GM19463 (cell line): ENCODE measurements around the gene IFT122.
"Not testable (repeated sequence)": the region's sequence is repeated elsewhere in the genome, so short reads cannot be mapped to it uniquely, and the experiment has no call there.

Experiments
- ATAC-seq: cut with Tn5 transposase; IDR thresholded peaks from one replicate; pipeline ENCODE4 v1.9.1; 2021; ENCODE audit warnings: mild to moderate bottlenecking, moderate library complexity; ENCODE audit not compliant: unreplicated experiment

Gene IFT122

GRCh38 chr3:129515821-129516432 is 75.9 kb downstream of the IFT122 start:
- not testable (repeated sequence) for ATAC-seq

GRCh38 chr3:129517516-129517915 is 77.5 kb downstream of the IFT122 start:
- no peak for ATAC-seq

- ATAC-seq = no peak
Observed at GRCh38 chr3:129518038-129518561, 78.1 kb downstream of the IFT122 start.

- no peak for ATAC-seq
Observed at GRCh38 chr3:129518581-129518980, 78.6 kb downstream of the IFT122 start.

GRCh38 chr3:129519449-129519848 is 79.4 kb downstream of the IFT122 start:
- ATAC-seq = no peak

DNA sequence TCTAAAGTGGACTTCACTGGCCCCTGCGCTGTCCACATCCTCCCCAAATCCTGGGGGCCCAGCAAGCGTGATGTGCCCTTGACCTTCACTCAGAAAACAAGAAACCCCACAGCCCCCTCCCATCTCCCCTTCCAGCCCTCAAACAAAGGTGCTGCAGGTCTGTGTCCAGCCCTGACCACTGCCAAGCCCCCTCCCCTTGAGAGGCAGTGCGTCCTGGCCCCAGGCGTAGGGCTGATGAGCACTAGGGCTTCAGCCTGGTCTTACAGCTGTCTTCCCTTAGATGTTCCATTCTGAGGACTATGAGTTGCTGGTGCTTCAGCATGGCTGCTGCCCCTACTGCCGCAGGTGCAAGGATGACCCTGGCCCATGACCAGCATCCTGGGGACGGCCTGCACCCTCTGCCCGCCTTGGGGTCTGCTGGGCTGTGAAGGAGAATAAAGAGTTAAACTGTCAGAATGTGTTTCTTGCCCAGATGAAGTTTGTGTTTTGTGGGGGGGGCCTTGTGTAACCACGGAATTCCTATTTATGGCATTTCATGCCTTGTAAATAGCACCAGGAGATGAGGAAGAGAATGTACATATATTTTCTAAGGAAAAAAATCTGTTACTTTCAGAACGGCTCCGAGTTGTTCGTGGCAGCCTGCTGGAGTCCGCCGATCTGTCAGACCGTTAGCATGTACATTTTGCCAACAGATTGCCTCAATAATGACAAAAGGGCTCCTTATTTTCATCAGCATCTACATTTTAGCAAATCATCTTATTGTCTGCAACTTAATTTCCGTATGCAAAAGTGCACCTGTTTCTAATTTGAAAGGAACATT is 80.1 kb downstream of the IFT122 start:
- ATAC-seq = no peak

- ATAC-seq = no peak
Observed at GRCh38 chr3:129520960-129521359, 80.9 kb downstream of the IFT122 start.

DNA sequence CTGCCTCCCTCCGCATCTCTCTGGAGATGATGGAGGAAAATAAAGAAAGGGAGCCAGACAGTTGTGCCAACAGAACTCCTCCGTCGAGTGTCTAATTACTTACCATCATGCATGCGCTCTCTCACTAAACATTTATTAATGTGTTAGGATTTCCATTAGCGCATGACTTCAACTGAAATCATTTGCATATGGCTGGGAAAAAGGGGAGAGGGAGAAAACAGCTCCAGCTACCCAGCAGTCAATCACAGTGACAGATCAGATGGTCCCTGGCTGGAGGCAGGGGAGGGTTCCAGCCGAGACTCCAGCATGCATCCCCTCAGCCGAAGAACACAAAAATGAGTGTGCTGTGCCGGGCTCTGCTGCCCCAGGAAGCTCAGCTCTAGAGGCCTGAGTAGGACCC is 81.6 kb downstream of the IFT122 start:
- no peak for ATAC-seq

DNA sequence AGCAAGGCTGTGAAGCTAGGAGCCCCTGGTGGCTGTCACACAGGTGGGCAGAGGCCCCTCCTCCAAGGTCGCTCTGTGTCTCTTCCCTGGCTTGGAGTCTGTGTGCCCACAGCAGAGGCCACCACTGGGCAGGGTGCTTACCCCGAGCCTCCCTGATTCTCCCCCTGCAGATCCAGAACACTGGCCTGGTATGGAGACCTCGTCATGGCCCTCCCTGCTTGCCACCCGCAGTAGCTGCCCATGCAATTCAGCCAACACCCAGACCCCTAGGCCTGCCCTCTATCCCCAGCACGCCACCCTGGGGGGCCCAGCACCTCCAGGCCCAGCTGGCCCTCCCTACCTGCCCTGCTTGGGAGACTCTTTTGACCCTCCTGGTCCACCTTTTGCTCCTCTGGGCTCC is 82.9 kb downstream of the IFT122 start:
- no peak for ATAC-seq

GRCh38 chr3:129524081-129524480 is 84.1 kb downstream of the IFT122 start:
- ATAC-seq = no peak

- ATAC-seq = no peak
Observed at GRCh38 chr3:129525341-129525968, 85.4 kb downstream of the IFT122 start.

- ATAC-seq = peak; percentile 95
Observed at GRCh38 chr3:129526121-129526900, 86.3 kb downstream of the IFT122 start.

DNA sequence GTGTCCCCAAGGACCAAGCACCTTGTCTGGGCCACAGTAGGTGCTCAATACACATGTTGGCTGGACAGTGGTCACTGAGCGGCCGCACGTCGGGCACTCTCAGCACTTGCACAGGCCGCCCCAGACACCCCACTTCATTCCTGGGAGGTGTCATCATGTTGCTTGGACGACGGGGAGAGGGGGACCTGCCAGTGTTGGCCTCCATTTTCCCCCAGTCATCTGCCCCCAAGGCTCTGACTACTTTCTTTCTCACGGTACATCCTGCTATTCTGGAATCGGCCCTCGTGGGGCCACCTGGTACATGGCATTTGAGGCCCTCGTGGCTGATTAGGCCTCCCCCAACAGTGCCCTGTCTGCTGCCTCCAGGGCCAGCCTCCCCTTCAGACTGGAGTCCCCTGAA is 87.2 kb downstream of the IFT122 start:
- ATAC-seq = no peak

- no peak for ATAC-seq
Observed at GRCh38 chr3:129528589-129529100, 88.6 kb downstream of the IFT122 start, which contains the start of gene RHO. Gene RHO (plus strand): TSS chr3:129528639. CDS start chr3:129528734, 95 bp downstream.

- no peak for ATAC-seq
Observed at GRCh38 chr3:129529436-129530210, 89.6 kb downstream of the IFT122 start.

DNA sequence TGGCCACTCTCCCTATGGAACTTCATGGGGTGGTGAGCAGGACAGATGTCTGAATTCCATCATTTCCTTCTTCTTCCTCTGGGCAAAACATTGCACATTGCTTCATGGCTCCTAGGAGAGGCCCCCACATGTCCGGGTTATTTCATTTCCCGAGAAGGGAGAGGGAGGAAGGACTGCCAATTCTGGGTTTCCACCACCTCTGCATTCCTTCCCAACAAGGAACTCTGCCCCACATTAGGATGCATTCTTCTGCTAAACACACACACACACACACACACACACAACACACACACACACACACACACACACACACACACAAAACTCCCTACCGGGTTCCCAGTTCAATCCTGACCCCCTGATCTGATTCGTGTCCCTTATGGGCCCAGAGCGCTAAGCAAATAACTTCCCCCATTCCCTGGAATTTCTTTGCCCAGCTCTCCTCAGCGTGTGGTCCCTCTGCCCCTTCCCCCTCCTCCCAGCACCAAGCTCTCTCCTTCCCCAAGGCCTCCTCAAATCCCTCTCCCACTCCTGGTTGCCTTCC is 90.3 kb downstream of the IFT122 start:
- no peak for ATAC-seq

- ATAC-seq = no peak
Observed at GRCh38 chr3:129530821-129531220, 90.8 kb downstream of the IFT122 start.

- no peak for ATAC-seq
Observed at GRCh38 chr3:129531699-129532098, 91.7 kb downstream of the IFT122 start.

GRCh38 chr3:129532261-129532660 is 92.2 kb downstream of the IFT122 start:
- ATAC-seq = no peak

GRCh38 chr3:129533406-129533805 is 93.4 kb downstream of the IFT122 start:
- no peak for ATAC-seq
